NCI-H2196 treated with DMSO at 0.1 percent for 48 hours (cell line): ENCODE data around the gene SND1.
"Not testable (repeated sequence)": the region's sequence is repeated elsewhere in the genome, so short reads cannot be mapped to it uniquely, and the experiment has no call there.

ENCODE experiments used
- DNase-seq: peaks from one replicate; lab custom pipeline; 2025; ENCODE audit not compliant: unreplicated experiment; lab: John Stamatoyannopoulos, UW

The SND1 gene

DNA sequence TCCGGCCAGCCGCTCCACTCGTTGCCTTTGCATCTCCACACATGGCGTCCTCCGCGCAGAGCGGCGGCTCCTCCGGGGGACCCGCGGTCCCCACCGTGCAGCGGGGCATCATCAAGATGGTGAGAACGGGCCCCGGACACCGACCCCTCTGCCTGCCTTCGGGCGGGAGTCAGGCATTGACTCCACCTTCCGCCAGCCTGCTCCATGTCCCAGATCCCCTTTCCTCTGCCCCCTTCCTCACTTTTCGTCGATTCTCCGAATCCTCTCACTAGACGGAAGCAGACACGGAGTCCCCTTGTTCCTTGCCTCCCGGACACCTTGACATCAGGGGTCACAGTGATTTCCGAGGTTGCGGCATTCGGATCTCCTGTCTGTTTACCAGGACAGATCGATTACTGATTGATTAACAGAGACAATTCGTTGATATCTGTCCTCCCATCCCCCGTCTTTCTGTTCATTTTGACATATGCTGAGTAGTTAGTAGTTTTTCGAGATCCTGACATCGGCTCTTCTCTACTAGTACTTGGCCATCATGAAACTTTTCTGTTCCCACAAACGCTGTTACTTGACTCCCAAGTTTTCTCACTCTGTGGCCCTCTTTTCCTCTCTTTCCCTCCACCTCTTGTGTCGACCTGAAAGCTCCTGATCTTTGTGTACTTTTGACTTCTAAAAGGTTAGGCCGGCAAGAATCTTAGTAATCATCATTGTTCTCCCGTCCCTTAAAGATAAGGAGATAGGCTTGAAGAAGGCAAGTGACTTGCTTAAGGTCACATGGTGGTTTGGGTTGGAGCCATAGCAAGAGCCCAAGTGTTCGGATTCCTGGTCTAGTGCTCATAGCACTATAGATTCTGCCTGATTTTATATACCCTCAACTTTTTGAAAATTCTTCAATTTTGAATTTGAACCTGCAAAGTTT lies 597 bp downstream of the SND1 start:
- DNase-seq = no peak

- no peak for DNase-seq
These were observed 1.4 kb downstream of the SND1 start for GRCh38 chr7:127653396-127653795.

DNA sequence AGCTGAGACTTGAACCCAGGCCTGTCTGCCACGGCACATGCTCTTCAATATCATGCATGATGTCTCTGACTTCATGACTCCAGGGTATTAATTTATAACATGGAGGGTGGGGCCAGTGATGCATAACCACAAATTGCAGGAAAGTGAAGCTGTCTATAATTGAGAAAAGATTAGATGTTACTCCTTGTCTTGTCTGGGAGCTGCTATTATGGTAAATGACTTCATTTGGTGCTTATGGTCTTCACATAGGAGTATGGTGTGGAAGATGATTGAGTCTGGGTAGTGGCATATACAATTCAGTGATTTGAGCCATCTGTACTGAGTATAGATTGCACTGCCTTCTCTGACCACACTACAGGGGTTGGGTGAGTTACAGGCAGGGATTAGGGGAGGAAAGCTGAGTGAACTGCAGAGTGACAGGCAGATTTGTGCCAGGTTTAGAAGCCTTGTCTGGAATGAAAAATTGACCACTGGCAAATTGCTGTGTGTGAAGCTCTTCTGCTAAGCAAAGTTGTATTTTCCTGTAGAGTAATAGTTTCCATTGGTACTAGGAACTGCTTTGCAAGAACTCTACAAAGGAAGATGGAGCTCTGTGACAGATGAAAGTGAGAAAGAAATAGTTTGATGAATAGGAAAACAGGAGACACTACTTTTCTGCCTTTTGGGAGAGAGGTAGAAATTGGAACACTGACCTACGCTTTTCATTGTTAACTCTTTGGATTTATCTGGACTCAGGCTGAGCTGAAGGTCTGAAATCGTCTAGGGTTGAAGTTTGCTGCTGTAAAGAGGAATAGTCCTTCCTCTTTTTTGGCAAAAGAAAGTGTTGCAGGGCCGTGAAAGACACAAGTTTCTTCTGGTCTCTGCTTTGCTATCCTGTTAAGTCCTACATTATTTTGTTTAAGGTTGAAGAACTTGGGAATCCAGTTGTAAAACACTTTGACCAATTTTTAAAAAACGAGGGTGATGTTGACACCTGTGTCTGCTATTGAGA lies 2.7 kb downstream of the SND1 start:
- no peak for DNase-seq

DNA sequence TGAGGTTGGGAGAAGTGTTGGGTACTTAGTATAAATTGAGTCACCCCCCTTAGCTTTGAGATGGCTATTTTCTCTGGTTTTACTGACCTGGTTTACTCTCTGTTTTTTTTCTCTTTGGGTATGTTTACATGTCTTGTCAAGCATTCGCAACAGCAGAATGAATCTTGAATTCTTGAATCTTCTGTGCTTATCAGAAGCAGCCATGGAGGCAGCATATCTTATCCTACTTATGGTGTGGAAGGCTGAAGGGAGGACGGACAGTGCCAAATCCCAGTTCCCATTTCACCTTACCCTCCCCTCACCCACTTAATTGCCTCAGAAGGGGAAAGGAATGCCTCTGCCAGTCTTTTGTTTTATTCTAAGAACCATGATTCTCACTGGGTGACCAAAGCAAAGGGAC lies 3.7 kb downstream of the SND1 start:
- no peak for DNase-seq

- no peak for DNase-seq
These were observed 5.5 kb downstream of the SND1 start for GRCh38 chr7:127657500-127657899.

DNA sequence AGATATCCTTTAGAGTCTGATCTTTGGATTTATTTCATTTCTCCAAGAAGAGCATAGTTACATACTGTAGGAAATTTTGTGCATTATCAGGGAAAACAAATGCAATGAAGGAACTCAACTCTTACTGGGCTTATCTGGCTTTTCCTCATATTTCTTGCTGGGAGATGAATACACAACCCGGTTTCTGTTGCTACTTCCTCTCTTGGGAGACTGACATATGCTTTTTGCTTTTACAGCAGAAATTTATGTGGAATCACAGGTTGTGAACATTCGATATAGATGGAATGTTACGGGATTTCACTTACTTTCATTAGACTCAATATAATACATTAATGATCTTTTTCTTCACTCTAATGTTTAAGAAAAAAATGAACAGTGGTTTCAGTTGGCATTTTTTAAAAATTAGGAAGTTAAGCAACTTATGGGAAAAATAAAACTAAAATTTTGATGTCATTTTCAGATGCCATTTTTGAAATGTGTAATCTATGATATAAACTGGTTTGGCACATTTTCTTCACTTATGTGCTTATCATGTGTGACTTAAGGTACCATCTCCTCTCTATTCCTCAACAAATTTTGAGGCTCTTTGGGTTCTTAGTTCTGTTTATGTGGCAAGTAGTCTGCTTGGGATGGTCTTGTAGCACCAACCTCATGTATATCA lies 7.1 kb downstream of the SND1 start:
- no peak for DNase-seq

- no peak for DNase-seq
These were observed 13.9 kb downstream of the SND1 start for GRCh38 chr7:127665922-127666321.

DNA sequence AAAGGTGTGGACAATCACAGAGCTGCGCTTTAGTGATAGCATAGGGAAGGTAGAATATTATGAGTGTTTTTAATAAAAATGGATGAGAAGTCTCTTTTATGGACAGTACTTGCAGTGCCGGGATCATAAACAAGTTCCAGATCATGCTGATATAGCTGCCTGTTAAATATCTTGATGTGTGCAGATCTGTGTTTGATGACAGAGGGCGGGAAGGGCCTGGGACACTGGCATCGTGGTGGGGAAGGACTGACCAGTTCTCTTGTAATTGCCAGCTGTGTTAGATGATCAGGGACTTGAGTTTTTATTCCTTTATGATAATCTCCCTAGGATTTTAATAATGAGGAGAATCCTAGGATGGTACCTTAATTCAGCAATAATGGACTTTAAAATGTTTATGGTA lies 14.6 kb downstream of the SND1 start:
- no peak for DNase-seq

DNA sequence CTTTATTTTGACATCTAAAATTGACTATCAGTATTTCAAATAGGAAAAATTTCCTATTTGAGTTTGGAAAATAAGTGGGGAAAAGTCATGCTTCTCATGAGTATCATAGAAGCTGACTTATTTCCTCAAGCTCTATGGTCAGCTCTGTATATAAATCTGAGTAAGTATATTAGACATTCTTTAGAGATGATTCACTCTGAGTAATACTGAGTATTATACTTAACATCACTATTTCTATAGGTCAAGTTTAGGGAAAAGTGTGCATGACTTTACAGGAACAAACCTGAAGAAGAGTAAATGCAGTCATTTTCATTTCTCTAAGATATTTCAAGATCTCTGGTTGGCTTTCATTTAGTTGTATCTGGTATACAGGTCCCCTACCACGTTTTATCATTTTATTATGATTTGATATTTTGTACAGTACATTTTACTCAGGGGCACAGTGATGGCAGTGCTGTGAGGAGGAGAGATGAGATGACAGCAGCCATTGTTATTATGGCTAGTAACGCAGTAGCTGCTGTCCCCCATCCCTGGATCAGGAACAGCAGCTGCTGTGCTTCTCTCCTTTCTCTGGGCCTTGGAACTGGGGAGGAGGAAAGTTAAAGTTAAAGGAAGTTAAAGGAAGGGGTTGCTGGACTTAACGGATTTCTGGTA lies 15.2 kb downstream of the SND1 start:
- no peak for DNase-seq

DNA sequence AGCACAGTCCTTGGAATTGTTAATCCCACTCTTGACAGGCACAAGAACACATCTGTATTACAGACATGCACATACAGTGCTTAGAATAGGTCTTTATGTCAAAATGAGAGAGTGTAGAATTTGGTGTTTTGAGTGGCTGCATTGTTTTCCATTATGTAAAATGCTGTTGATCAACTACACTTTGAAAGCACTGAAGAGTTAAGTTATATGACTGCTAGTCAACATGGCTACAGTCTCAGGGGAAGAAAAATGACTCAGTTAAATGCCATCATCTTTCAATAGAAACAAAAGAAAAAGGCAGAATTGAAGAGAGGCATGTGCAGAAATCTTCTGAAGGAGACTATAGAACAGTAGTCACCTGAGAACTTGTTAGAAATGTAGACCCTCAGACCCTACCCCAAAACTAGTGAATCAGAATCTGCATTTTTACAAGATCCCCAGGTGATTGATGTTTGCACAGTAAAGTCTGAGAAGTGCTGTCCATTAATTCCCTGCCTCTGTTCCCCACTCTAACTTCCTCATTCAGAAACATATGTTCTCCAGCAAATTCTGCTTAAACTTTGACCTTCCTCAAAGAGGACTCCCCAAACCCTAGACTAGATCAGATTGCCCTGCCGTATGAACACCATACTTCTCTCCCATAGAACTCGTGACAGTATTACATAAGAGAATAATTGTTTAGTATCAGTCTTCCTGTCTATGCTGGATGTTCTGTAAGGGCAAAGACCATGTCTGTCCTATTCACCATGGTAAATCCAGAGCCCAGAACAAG lies 16.0 kb downstream of the SND1 start:
- DNase-seq = no peak

GRCh38 chr7:127671341-127671740 lies 19.3 kb downstream of the SND1 start:
- DNase-seq = no peak

GRCh38 chr7:127673902-127674301 lies 21.9 kb downstream of the SND1 start:
- no peak for DNase-seq

DNA sequence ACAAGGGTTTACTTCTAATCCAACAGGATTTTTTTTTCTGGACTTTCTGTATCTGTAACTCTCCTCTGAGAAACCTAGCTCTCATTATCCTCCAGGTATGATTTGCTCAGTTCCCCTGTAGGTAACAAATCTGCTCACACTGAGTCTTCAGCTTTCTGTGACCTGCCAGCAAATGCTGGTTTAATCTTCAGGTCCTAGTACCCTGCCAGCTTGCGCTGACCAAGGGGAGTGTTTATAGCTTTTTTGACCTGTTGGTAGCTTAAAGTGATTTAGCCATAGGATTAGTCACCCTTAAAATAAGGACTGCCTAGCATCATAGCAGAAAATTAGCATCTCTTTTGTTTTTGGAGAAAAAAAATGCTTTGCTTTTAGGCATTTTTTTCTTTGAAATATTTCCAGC lies 22.4 kb downstream of the SND1 start:
- DNase-seq = no peak

- DNase-seq = not testable (repeated sequence)
These were observed 22.9 kb downstream of the SND1 start for GRCh38 chr7:127674923-127675322.

DNA sequence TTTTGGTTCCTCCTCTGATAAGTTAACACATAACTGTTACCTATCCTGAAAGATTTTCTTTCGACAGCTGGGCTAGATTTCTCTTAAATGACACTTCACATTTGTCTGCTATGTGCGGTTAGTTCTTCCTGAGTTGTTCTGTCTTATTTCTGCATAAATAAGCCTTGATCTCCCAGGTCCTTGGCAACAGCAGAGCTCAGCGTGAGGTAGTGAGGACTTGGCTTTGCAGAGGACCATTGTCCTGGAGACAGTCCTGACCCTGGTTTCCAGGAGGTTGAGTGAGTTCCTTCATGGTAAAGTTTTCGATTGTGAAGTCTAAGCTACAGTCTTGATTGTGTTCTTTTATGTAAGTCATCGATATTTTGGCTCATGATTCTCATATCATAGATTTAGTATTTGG lies 23.7 kb downstream of the SND1 start:
- DNase-seq = no peak

- no peak for DNase-seq
These were observed 25.6 kb downstream of the SND1 start for GRCh38 chr7:127677433-127678230.

DNA sequence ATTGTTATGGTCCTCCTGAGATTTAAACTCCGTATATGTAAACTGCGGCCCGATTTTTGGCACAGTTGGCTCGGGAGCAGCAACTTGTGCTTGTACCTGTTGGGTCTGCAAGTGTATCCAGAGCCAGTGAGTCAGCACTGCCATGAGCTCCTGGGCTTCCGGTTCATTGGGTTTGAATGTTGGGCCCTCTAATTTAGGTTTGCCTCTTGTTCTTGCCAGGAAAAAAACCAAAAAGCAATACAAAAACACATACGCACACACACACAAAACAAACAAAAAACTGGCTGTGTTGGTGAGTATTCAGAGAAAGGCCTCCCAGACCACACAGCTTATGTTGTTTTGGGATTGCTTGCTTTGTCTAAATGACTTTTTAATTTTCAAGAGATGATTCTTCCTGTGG lies 26.3 kb downstream of the SND1 start:
- DNase-seq = no peak

DNA sequence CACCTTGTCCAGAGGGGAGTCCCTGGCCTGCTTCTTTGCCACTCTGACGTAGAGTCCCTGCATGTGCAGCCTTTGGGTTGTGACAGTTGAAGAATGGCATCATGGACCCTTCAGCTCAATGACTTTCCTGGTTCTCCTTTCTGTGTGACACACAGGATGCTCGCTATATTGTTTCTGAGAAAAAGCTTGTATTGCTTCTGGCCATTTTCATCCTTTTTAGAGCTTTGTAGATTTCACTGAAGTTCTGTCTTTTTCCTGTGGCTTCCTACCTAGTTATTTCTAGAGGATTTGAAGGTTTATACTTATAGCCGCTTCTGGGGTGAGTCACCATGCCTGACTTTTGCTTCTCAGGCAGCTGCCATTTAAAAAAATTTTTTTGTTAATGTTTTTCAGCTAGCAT lies 27.0 kb downstream of the SND1 start:
- no peak for DNase-seq

- no peak for DNase-seq
These were observed 29.0 kb downstream of the SND1 start for GRCh38 chr7:127680983-127681382.
